ENCODE results near the gene DUSP22. TPM values are rescaled to one million over a fixed set of nuclear protein-coding genes. Genes with fewer than 3 reads are reported as not detected.

Gene DUSP22
- polyA plus RNA-seq, 2 of the 4 experiments (the other 2 are of a cell fraction) = 6.2 to 11.3 TPM

DNA sequence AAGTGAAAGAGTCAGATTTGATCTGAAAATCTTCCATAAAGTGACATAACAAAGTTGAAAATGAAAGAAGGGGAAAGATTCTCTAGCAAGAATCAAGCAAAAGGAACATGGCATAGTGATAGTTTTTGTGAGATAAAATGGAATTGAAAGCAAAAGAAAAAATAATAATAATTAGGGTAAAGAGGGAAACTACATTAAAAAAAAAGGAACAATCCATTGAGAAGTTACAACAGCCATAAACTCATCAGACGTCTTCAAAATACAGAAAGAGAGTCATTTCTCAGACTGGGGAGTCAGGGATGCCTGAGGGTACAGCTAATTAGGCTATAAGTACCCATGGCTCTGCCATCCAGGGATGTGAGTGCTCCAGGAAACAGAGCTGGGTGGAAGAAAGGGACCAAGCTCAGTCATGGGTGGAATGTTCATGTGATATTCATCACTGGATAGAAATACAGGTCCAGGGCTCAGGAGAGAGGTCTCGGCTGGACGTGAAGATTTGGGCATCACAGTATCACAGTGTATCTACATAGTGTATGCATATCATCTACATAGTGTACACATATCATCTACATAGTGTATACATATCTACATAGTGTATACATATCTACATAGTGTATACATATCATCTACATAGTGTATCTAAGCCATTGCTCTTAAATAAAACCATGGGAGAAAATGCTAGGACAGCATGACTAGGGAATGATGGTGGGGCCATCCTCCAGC is 29.4 kb downstream of the DUSP22 start:
- ATAC-seq = no peak
- no peak for TF ChIP-seq HOXB13 (CRISPR knock-in tag; IDR thresholded peaks at IDR 0.05; ENCODE audit: low read depth)
- no peaks in the 10 kb centered on the region for H3K4me1 ChIP-seq

DNA sequence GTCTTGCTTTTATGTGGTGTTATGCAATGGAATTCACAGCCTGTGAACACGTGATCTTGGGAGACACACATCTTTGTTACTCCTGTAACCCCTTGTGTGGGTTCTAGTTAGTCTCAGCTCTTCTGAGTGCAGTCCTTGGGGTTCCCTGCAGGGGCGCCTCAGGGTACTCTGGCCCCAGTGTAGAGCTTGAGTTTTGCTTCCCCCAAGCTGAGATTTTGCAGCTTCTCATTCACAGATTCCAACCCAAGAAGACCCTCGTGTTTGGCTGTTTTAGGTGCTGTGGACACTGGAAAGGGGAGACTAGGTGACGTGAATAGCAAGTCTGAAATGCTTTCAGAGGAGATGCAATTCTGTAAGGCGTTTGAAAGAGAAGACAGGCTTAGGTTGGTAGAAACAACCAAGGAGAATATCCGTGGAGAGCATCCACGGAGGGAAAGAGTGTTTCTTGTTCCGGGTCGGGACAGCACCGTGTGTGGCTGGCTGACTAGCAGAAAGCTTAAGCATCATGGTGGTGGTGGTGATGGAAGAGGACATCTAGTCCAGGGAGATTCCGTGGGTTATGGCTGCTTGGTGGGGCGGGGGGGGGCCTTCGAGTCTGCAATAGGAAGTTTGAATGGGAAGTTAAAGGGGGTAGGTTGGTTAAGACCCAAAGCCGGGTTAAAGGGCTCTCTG is 30.1 kb downstream of the DUSP22 start:
- CTCF ChIA-PET = interaction anchor here (1.3 kb wide), 1 partner anchor 134 kb away, joined by 4 read pairs; no protein-coding TSS in a partner anchor
- TF ChIP-seq, protein P1, sequence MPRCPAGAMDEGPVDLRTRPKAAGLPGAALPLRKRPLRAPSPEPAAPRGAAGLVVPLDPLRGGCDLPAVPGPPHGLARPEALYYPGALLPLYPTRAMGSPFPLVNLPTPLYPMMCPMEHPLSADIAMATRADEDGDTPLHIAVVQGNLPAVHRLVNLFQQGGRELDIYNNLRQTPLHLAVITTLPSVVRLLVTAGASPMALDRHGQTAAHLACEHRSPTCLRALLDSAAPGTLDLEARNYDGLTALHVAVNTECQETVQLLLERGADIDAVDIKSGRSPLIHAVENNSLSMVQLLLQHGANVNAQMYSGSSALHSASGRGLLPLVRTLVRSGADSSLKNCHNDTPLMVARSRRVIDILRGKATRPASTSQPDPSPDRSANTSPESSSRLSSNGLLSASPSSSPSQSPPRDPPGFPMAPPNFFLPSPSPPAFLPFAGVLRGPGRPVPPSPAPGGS (IDR thresholded peaks at IDR 0.05) = no peak
- no peak for TF ChIP-seq FOSB (CRISPR knock-in tag; IDR thresholded peaks at IDR 0.05)
- TF ChIP-seq ZC3H11A (IDR thresholded peaks at IDR 0.05) = no peak
- no peak overlapping the region for H3K4me2 ChIP-seq
- no peaks in the 10 kb centered on the region for H3K9me3 ChIP-seq
- POLR2A ChIA-PET = no interaction called here
- DNase-seq (ENCODE audit: low read depth in 1 of 2, low spot score in 1 of 2) (no peak), FAIRE-seq (no peak), ATAC-seq (no peak; a peak in 1 of 6 replicates)
- no peaks in the 10 kb centered on the region for H3K4me1 ChIP-seq
- H3K4me3 ChIP-seq = no peak overlapping the region
- WGBS (ENCODE audit: missing lambda C conversion rate) = 78% methylated on average over 12 of the region's 14 CpGs
- no peak overlapping the region for H3K27ac ChIP-seq

More for the DNA sequence above, 29.4 kb downstream of the DUSP22 start:
- Histone ChIP-seq H3K4me2 (no peak overlapping the region), H3K27ac (no peak overlapping the region), H3K4me3 (no peak overlapping the region), H3K9me3 (no peaks in the 10 kb centered on the region)
- FAIRE-seq = no peak
- DNase-seq (ENCODE audit: low read depth in 1 of 2, low spot score in 1 of 2) = no peak
- POLR2A ChIA-PET = no interaction called here
- CTCF ChIA-PET = interaction anchor here (0.7 to 1.3 kb wide), 2 partner anchors 13 to 133 kb away, joined by 4 read pairs; no protein-coding TSS in a partner anchor
- WGBS (ENCODE audit: missing lambda C conversion rate) = 65% methylated on average over 3 of the region's 3 CpGs

DNA sequence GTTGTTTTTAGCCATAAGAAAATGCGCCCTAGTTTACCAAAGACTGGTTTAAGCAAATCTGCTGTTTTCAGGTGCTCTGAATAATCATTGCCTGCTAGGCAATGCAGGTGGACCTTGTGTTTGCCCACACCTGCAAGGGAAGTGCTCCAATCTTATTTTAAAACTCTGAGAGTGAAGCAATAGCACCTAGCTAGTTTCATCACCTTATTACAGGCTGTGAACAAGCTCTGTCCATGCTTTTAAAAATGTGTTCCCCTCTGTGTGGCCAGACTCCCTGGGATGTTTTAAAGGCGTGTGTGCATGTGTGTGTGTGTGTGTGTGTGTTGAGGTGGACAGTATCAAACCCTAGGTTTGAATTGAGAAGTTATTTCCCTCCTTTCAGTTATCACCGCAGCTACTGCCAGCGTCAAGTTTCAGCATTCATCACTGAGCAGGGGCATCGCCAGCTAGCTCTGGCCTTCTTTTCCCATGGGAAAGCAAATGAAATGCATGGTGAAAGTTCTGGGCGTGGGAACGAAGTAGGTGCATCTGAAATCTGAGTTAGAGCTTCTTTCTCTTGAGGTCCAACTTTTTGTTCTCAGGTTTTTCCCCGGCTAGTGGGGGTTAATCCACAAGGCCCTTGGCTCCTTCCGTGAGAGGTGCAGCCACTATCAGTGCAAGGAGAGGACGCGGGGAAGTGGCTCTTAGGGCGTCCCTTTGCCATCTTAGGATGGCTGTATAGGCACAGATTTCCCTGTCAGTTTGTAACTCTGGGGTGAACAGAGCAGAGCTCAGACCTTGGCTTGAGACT is 30.8 kb downstream of the DUSP22 start:
- TF ChIP-seq ZFP36 (IDR thresholded peaks at IDR 0.05; ENCODE audit: borderline replicate concordance, partially characterized antibody) = no peak
- TF ChIP-seq, protein P2, sequence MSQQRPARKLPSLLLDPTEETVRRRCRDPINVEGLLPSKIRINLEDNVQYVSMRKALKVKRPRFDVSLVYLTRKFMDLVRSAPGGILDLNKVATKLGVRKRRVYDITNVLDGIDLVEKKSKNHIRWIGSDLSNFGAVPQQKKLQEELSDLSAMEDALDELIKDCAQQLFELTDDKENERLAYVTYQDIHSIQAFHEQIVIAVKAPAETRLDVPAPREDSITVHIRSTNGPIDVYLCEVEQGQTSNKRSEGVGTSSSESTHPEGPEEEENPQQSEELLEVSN (IDR thresholded peaks at IDR 0.05; ENCODE audit: borderline replicate concordance, low read depth) = no peak
- TF ChIP-seq, protein P3, sequence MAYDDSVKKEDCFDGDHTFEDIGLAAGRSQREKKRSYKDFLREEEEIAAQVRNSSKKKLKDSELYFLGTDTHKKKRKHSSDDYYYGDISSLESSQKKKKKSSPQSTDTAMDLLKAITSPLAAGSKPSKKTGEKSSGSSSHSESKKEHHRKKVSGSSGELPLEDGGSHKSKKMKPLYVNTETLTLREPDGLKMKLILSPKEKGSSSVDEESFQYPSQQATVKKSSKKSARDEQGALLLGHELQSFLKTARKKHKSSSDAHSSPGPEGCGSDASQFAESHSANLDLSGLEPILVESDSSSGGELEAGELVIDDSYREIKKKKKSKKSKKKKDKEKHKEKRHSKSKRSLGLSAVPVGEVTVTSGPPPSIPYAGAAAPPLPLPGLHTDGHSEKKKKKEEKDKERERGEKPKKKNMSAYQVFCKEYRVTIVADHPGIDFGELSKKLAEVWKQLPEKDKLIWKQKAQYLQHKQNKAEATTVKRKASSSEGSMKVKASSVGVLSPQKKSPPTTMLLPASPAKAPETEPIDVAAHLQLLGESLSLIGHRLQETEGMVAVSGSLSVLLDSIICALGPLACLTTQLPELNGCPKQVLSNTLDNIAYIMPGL (CRISPR knock-in tag; IDR thresholded peaks at IDR 0.05; ENCODE audit: borderline replicate concordance) = no peak
- no peak for TF ChIP-seq FOXS1 (CRISPR knock-in tag; IDR thresholded peaks at IDR 0.05)
- no peak for TF ChIP-seq HDAC2 (IDR thresholded peaks at IDR 0.05)
- TF ChIP-seq NR3C1 (IDR thresholded peaks at IDR 0.05) = no peak
- TF ChIP-seq POLR2A (IDR thresholded peaks at IDR 0.05; ENCODE audit: low read length) = no peak
- no peak for TF ChIP-seq CBX8 (IDR thresholded peaks at IDR 0.05)
- no peak overlapping the region for H3K27ac ChIP-seq
- no peaks in the 10 kb centered on the region for H3K9me3 ChIP-seq
- H3K4me1 ChIP-seq = no peaks in the 10 kb centered on the region
- 89% methylated on average over 12 of the region's 12 CpGs for WGBS (ENCODE audit: missing lambda C conversion rate)
- DNase-seq (ENCODE audit: low read depth in 1 of 2, low spot score in 1 of 2) (no peak), FAIRE-seq (no peak), ATAC-seq (no peak)
- no peak overlapping the region for H3K4me2 ChIP-seq
- no peak overlapping the region for H3K4me3 ChIP-seq
- CTCF ChIA-PET = interaction anchor here (1.3 kb wide), 1 partner anchor 134 kb away, joined by 4 read pairs; no protein-coding TSS in a partner anchor
- POLR2A ChIA-PET = no interaction called here

DNA sequence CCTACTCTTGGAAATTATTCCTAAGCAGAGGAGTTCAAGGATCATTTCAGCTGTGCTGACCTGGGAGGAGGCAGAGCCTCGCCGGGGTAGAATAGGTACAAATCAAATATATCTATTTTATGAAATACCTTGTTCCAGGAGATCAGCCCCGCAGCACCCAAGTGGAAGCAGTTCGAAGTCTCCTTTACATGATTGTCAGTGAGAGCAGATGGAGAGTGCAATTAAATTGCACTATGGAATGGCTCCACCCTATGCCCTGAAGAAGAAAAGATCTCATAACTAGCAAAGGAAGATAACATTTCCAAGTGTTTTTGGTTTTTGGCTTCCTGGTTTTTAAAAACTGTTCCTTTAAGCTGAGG is 31.4 kb downstream of the DUSP22 start:
- CTCF ChIA-PET = no interaction called here

More for the DNA sequence above, 31.4 kb downstream of the DUSP22 start:
- TF ChIP-seq, protein P4, sequence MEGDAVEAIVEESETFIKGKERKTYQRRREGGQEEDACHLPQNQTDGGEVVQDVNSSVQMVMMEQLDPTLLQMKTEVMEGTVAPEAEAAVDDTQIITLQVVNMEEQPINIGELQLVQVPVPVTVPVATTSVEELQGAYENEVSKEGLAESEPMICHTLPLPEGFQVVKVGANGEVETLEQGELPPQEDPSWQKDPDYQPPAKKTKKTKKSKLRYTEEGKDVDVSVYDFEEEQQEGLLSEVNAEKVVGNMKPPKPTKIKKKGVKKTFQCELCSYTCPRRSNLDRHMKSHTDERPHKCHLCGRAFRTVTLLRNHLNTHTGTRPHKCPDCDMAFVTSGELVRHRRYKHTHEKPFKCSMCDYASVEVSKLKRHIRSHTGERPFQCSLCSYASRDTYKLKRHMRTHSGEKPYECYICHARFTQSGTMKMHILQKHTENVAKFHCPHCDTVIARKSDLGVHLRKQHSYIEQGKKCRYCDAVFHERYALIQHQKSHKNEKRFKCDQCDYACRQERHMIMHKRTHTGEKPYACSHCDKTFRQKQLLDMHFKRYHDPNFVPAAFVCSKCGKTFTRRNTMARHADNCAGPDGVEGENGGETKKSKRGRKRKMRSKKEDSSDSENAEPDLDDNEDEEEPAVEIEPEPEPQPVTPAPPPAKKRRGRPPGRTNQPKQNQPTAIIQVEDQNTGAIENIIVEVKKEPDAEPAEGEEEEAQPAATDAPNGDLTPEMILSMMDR (IDR thresholded peaks at IDR 0.05) = no peak
- TF ChIP-seq ZSCAN20 (CRISPR knock-in tag; IDR thresholded peaks at IDR 0.05) (no peak), TFCP2L1 (CRISPR knock-in tag; IDR thresholded peaks at IDR 0.05) (no peak)
- ATAC-seq = no peak
- no peak for FAIRE-seq
- H3K4me1 ChIP-seq = no peaks in the 10 kb centered on the region
- no peak overlapping the region for H3K4me2 ChIP-seq
- POLR2A ChIA-PET = no interaction called here
- no peaks in the 10 kb centered on the region for H3K9me3 ChIP-seq
- no peak for DNase-seq (ENCODE audit: low read depth in 1 of 2, low spot score in 1 of 2)
- H3K4me3 ChIP-seq = no peak overlapping the region
- 96% methylated on average over 3 of the region's 4 CpGs for WGBS (ENCODE audit: missing lambda C conversion rate)
- H3K27ac ChIP-seq = no peak overlapping the region
